GM23248 (cell line): ENCODE data around the gene KIF1A. TPM values are rescaled to one million over a fixed set of nuclear protein-coding genes. Genes with fewer than 3 reads are reported as not detected.

Experiments used
- DNase-seq: peaks from one replicate; pipeline ENCODE4 v3.0.0-alpha.2; 2015
- H2AFZ ChIP-seq: fragments of 200-600 bp; sonication (generic); 2 replicates; pipeline ENCODE4 v1.6.1; 2016; ENCODE audit warnings: antibody characterized with exemption
- H3F3A ChIP-seq: fragments of 200-600 bp; sonication (generic); 2 replicates; pipeline ENCODE4 v1.6.1; 2016; ENCODE audit warnings: mild to moderate bottlenecking, antibody characterized with exemption, mixed run types; ENCODE audit not compliant: insufficient read depth
- H3K27ac ChIP-seq: fragments of 200-600 bp; sonication (generic); 2 replicates; pipeline ENCODE4 v1.5.1; 2016; ENCODE audit warnings: mild to moderate bottlenecking
- H3K27me3 ChIP-seq: fragments of 200-600 bp; sonication (generic); replicated peaks from 2 replicates; pipeline ENCODE4 v1.6.1; 2016; ENCODE audit warnings: mild to moderate bottlenecking; ENCODE audit not compliant: insufficient read depth
- H3K36me3 ChIP-seq: fragments of 200-600 bp; sonication (generic); 2 replicates; pipeline ENCODE4 v1.6.1; 2016; ENCODE audit warnings: low read depth, mild to moderate bottlenecking
- H3K4me1 ChIP-seq: fragments of 200-600 bp; sonication (generic); 2 replicates; pipeline ENCODE4 v1.6.1; 2016; ENCODE audit warnings: mild to moderate bottlenecking; ENCODE audit not compliant: insufficient read depth
- H3K4me2 ChIP-seq: fragments of 200-600 bp; sonication (generic); one replicate; pipeline ENCODE4 v1.6.1; 2016; ENCODE audit warnings: mild to moderate bottlenecking; ENCODE audit not compliant: unreplicated experiment
- H3K4me3 ChIP-seq: fragments of 200-600 bp; sonication (generic); 2 replicates; pipeline ENCODE4 v1.5.1; 2016; ENCODE audit warnings: mild to moderate bottlenecking
- H3K79me2 ChIP-seq: fragments of 200-600 bp; sonication (generic); 2 replicates; pipeline ENCODE4 v1.6.1; 2016; ENCODE audit warnings: mild to moderate bottlenecking; ENCODE audit not compliant: insufficient read depth
- H3K9ac ChIP-seq: fragments of 200-600 bp; sonication (generic); 2 replicates; pipeline ENCODE4 v1.6.1; 2016; ENCODE audit warnings: mild to moderate bottlenecking
- H3K9me2 ChIP-seq: fragments of 200-600 bp; sonication (generic); 2 replicates; pipeline ENCODE4 v1.6.1; 2016; ENCODE audit warnings: mixed run types, mild to moderate bottlenecking, moderate library complexity; ENCODE audit not compliant: insufficient read depth
- H3K9me3 ChIP-seq: fragments of 200-600 bp; sonication (generic); one replicate; pipeline ENCODE4 v1.6.1; 2017; ENCODE audit warnings: low read depth
- H4K20me1 ChIP-seq: fragments of 200-600 bp; sonication (generic); 2 replicates; pipeline ENCODE4 v1.6.0; 2016; ENCODE audit not compliant: insufficient read depth
- EZH2 ChIP-seq: fragments of 200-600 bp; sonication (generic); IDR thresholded peaks from 2 replicates; pipeline ENCODE4 v1.6.1; 2018; ENCODE audit warnings: antibody characterized with exemption, mild to moderate bottlenecking; ENCODE audit not compliant: insufficient read depth, poor library complexity, severe bottlenecking
- EZH2phosphoT487 ChIP-seq: fragments of 200-600 bp; sonication (generic); IDR thresholded peaks from 2 replicates; pipeline ENCODE4 v1.6.1; 2018; ENCODE audit warnings: antibody characterized with exemption, moderate library complexity, mild to moderate bottlenecking, low read depth; ENCODE audit not compliant: insufficient read depth
- WGBS, 2 experiments: methylation state at CpG; one replicate each; pipeline ENCODE4 v1.1.6; 2015 to 2017; ENCODE audit warnings: low lambda C conversion rate in 2 of 2, low coverage in 1 of 2; ENCODE audit errors: missing lambda C conversion rate in 2 of 2; 5-methylcytosine and 5-hydroxymethylcytosine counted together
- in situ Hi-C: fragments of 300-500 bp; cut with MboI; formaldehyde crosslinking; loops from 2 replicates; pipeline ENCODE4 v1.15.0; 2020
- polyA plus RNA-seq: library from polyadenylated mRNA; unstranded; fragments of >200 nt; fragmentation: Nextera tagmentation; extraction: Ambion mirVana; gene quantifications from 2 replicates; pipeline ENCODE4 v1.2.1, GENCODE V29; 2016
- total RNA-seq: library from RNA; depleted of rRNA; stranded (reverse); fragments of >200 nt; shearing (Covaris generic); gene quantifications from 2 replicates; pipeline ENCODE4 v1.2.3, GENCODE V29; 2014

KIF1A gene
- total and polyA plus RNA-seq, 2 experiments from 2014 or later: under 0.01 to 0.05 TPM

DNA sequence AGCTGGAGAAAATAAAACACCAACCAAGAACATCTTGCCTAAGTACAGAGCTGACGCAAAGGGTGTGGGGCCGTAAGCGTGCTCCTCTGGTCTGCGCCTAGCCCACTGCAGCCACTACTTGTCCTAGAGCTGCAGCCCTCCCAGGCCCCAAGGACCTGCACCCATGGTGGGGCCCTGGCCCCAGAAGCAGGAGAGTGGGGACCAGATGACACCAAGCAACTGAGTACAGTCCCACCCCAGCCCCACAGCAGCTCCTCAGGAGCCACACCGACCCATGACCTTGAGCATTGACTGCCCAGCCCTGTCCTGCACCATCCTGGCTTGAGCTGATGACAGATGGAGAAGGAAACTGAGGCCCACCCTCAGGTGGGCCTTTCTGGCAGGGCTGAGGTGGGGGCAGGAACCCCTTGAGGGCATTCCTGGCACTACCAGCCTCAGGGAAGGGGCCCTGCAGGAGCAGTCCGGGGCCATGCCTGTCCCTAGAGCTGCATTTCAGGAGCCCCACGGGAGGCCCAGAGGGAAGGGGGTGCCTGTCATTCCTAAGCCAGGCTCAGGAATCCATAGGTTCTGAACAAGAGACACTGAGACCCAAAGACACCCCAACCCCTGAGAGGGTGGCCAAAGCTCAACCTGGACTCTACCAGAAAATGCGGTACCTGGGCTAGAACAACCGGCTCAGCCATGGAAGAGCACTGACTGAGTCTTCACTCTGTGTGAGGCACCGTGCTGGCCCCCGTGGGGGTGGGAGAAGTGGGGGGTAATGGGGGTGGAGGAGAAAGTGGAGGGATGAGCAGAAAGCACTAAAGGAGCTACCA, 4.9 kb downstream of the KIF1A start:
- Histone ChIP-seq H3K27ac (no peak overlapping the region), H3K27me3 (peaks cover 20% of the 10 kb centered on the region), H3F3A (no peaks in the 10 kb centered on the region), H3K9me2 (no peaks in the 10 kb centered on the region), H3K9me3 (no peaks in the 10 kb centered on the region), H2AFZ (no peak overlapping the region), H3K4me2 (no peak overlapping the region), H3K36me3 (no peaks in the 10 kb centered on the region), H3K4me1 (no peaks in the 10 kb centered on the region), H4K20me1 (no peaks in the 10 kb centered on the region), H3K79me2 (no peaks in the 10 kb centered on the region), H3K9ac (no peak overlapping the region), H3K4me3 (no peak overlapping the region)
- 73 to 76% methylated on average over 11 of the region's 11 CpGs for WGBS, 2 experiments
- no peak for TF ChIP-seq EZH2phosphoT487
- no peak for TF ChIP-seq EZH2
- in situ Hi-C loops: no loop called here
- no peak for DNase-seq

- no peak overlapping the region for H3K4me2 ChIP-seq
- no peaks in the 10 kb centered on the region for H3K9me3 ChIP-seq
- 77 to 79% methylated on average over 4 of the region's 4 CpGs for WGBS, 2 experiments
- no peaks in the 10 kb centered on the region for H4K20me1 ChIP-seq
- H3K4me3 ChIP-seq: no peak overlapping the region
- DNase-seq: no peak
- in situ Hi-C loops: no loop called here
- H3K79me2 ChIP-seq: no peaks in the 10 kb centered on the region
- no peak for TF ChIP-seq EZH2phosphoT487
- no peak for TF ChIP-seq EZH2
- no peaks in the 10 kb centered on the region for H3K36me3 ChIP-seq
- no peak overlapping the region for H3K9ac ChIP-seq
- no peaks in the 10 kb centered on the region for H3K9me2 ChIP-seq
- H3K27me3 ChIP-seq: peaks cover 16% of the 10 kb centered on the region
- no peaks in the 10 kb centered on the region for H3K4me1 ChIP-seq
- H3K27ac ChIP-seq: no peak overlapping the region
- no peaks in the 10 kb centered on the region for H3F3A ChIP-seq
- H2AFZ ChIP-seq: no peak overlapping the region
Measured at GRCh38 chr2:240814280-240814679, 5.7 kb downstream of the KIF1A start.

- no peaks in the 10 kb centered on the region for H3K9me2 ChIP-seq
Measured at GRCh38 chr2:240813231-240813921, 6.6 kb downstream of the KIF1A start.

DNA sequence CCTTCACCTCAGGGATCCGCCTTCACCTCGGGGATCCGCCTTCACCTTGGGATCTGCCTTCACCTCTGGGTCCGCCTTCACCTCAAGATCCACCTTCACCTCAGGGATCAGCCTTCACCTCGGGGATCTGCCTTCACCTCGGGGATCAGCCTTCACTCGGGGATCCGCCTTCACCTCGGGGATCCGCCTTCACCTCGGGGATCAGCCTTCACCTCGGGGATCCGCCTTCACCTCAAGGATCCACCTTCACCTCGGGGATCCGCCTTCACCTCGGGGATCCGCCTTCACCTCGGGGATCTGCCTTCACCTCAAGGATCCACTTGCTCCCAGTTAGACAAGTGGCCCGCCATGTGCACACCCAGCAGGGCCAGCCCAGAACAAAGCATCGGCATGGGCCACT, 7.3 kb downstream of the KIF1A start:
- no peaks in the 10 kb centered on the region for H4K20me1 ChIP-seq
- H3K27ac ChIP-seq: no peak overlapping the region
- no peak overlapping the region for H3K9ac ChIP-seq
- H3K9me3 ChIP-seq: no peaks in the 10 kb centered on the region
- no peaks in the 10 kb centered on the region for H3K79me2 ChIP-seq
- 73 to 80% methylated on average over 16 to 20 of the region's 20 CpGs for WGBS, 2 experiments
- no peak for DNase-seq
- no peaks in the 10 kb centered on the region for H3K36me3 ChIP-seq
- no peaks in the 10 kb centered on the region for H3F3A ChIP-seq
- in situ Hi-C loops: no loop called here
- H3K4me1 ChIP-seq: no peaks in the 10 kb centered on the region
- TF ChIP-seq EZH2 (no peak), EZH2phosphoT487 (no peak)
- no peak overlapping the region for H3K4me2 ChIP-seq
- H3K27me3 ChIP-seq: peaks cover 12% of the 10 kb centered on the region
- H3K9me2 ChIP-seq: no peaks in the 10 kb centered on the region
- no peak overlapping the region for H2AFZ ChIP-seq
- H3K4me3 ChIP-seq: no peak overlapping the region

More at GRCh38 chr2:240813231-240813921, 6.6 kb downstream of the KIF1A start:
- no peaks in the 10 kb centered on the region for H3K36me3 ChIP-seq
- H3F3A ChIP-seq: no peaks in the 10 kb centered on the region
- TF ChIP-seq EZH2phosphoT487 (no peak), EZH2 (no peak)
- no peak overlapping the region for H3K27ac ChIP-seq
- no peak overlapping the region for H2AFZ ChIP-seq
- WGBS, 2 experiments: 71 to 75% methylated on average over 15 to 17 of the region's 17 CpGs
- H3K27me3 ChIP-seq: peaks cover 13% of the 10 kb centered on the region
- DNase-seq: no peak
- no peaks in the 10 kb centered on the region for H4K20me1 ChIP-seq
- in situ Hi-C loops: no loop called here
- no peak overlapping the region for H3K9ac ChIP-seq
- H3K9me3 ChIP-seq: no peaks in the 10 kb centered on the region
- no peak overlapping the region for H3K4me2 ChIP-seq
- no peaks in the 10 kb centered on the region for H3K4me1 ChIP-seq
- H3K4me3 ChIP-seq: no peak overlapping the region
- no peaks in the 10 kb centered on the region for H3K79me2 ChIP-seq
